HT-29 (cell line): ENCODE data around the gene MT1F. TPM values are rescaled to one million over a fixed set of nuclear protein-coding genes. Genes with fewer than 3 reads are reported as not detected.
"Not testable (repeated sequence)": the region's sequence is repeated elsewhere in the genome, so short reads cannot be mapped to it uniquely, and the experiment has no call there.

Experiments
- DNase-seq: peaks from one replicate; pipeline ENCODE4 v3.0.0-alpha.2; 2015; ENCODE audit warnings: low spot score
- total RNA-seq: library from RNA; depleted of rRNA; stranded (reverse); fragments of >200 nt; shearing (Covaris generic); gene quantifications from 2 replicates; pipeline ENCODE4 v1.2.3, GENCODE V29; 2014

Gene MT1F
- total RNA-seq, 1 experiment from 2014 or later, result 5.6 TPM

DNA sequence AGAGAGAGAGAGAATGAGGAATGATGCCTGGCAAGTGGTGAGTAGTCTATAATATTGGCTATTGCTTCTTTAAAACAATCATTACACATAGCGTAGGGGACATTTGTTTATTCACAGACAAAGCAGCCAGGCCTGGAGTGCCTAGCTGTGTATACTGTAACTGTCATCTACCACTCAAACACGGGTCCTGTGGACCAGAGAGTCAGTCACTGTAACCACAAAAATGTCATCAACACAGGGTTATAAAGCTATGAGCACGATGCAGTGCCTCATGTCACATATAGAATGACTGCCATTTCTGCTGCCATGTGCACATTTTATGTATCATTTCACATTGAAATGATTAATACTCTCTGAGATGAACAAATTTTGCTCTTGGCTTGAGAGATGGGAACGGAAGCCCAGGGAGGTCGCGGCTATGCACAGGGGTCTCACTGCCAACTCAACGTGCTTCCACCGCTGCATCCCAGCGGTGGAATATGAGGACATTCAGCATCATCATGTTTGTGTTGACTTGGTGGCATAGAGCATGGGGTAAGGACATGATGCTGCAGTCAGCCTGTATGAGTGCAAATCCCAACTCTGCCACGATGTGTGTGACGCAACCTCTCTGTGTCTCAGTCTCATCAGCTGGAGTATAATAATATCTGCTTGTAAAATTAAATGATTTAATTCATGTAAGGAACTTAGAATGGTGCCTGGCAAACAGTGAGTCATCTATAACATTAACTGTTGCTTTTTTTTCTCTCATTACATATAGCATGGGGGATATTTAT lies 15.2 kb downstream of the MT1F start:
- DNase-seq, result no peak

DNA sequence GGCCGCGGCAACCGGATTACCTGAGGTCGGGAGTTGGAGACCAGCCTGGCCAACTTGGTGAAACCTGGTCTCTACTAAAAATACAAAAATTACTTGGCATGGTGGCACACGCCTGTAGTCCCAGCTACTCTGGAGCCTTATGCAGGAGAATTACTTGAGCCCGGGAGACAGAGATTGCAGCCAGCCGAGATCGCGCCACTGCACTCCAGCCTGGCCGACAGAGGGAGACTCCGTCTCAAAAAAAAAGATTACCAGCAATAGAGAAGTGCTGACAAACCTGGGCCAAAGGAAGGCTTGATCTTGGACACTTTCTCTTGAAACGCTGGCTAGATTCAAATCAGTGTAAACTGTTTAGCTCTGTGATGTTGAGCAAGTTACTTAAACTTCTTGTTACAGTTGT lies 16.2 kb downstream of the MT1F start:
- peak; percentile 55 for DNase-seq

DNA sequence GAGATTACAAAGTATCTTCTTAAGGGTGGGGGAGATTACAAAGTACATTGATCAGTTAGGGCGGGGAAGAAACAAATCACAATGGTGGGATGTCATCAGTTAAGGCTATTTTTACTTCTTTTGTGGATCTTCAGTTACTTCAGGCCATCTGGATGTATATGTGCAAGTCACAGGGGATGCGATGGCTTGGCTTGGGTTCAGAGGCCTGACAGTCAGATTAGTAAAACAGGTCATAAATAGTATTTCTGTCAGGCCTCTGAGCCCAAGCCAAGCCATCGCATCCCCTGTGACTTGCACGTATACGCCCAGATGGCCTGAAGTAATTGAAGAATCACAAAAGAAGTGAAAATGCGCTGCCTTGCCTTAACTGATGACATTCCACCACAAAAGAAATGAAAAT lies 16.8 kb downstream of the MT1F start:
- DNase-seq, result not testable (repeated sequence)

DNA sequence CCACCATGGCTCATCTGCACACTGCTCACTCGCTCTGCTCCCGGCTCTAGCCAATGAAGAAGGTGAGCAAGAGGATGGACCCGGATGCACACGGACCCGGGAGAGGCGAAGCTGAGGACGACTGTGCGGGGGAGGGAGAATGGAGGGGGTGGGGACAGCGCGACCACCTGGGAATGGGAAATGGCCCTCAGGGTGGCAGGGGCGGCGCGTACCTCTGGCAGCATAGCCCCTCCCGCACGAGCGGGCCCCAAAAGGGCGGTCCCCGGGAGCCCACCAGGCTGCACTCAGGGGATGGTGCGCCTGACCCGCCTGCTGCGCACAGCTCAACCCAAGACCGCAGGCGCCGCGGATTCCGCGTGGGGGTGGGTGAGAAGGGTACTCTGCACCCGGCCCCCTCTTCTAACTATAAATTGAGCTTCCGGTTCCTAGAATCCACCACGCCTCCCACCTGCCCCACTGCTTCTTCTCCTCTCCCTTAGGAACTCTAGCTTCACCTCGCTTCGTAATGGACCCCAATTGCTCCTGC lies 18.0 kb downstream of the MT1F start:
- DNase-seq, result no peak

DNA sequence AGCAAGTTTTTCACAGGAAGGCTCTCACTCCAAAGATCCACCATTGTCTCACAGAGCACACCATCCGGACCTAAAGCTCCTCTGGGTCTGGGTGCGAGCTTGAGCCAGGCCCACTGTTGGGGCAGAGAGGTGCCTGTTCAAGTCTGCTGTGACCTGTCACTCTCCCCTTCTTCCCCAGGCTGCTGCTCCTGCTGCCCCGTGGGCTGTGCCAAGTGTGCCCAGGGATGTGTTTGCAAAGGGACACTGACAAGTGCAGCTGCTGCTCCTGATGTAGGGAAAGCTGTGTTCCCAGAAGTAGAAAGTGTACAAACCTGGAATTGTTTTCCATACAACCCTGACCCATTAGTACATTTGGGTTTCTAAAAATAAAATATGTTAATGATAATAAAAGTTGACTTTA lies 19.7 kb downstream of the MT1F start:
- no peak for DNase-seq

DNA sequence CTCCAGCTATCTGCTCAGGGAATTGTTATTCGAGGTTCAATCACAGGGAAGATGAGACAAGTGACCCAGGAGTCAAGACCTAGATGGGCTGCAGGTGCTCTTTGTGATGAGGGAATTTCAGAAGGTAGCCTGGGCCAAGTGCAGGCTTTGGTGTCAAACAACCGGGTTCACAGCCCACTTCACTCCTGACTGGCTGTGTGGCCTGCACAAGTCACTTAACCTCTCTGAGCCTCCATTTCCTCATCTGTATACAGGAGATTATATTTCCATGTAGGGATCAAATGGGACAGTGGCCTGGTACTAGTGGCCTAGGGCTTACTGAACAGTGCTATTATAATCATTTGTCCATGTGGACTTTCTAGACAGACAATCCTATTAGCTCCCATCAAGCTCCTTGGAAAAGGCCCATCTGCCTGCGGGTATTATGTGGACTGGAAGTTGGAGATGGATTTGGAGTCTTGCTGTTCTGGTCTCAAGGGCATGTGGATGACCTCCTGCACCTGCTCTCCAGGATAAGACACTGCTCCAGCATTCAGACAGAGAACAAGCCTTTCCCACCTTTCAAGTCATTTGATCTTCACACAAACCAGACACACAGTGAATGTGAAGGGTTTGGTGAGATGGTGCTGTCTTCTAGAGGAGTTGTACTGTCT lies 21.4 kb downstream of the MT1F start:
- DNase-seq, result no peak

DNA sequence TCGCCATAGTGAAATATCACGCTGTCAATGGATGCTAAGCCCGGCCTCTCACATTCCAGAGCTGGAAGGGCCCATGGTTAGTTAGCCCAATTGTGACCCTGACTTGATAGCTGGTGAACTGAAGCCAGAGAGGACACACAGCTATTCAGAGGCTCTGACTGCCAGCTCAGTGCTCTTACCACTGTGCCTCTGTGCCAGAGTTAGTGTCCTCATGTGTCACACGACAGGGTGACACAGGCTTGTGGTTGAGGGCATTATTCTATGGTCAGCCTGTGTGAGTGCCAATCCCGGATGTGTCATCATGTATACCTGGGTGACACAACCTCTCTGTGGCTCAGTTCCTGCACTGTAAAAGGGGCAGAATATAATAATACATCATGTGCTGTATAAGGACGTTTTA lies 22.1 kb downstream of the MT1F start:
- DNase-seq, result no peak

DNA sequence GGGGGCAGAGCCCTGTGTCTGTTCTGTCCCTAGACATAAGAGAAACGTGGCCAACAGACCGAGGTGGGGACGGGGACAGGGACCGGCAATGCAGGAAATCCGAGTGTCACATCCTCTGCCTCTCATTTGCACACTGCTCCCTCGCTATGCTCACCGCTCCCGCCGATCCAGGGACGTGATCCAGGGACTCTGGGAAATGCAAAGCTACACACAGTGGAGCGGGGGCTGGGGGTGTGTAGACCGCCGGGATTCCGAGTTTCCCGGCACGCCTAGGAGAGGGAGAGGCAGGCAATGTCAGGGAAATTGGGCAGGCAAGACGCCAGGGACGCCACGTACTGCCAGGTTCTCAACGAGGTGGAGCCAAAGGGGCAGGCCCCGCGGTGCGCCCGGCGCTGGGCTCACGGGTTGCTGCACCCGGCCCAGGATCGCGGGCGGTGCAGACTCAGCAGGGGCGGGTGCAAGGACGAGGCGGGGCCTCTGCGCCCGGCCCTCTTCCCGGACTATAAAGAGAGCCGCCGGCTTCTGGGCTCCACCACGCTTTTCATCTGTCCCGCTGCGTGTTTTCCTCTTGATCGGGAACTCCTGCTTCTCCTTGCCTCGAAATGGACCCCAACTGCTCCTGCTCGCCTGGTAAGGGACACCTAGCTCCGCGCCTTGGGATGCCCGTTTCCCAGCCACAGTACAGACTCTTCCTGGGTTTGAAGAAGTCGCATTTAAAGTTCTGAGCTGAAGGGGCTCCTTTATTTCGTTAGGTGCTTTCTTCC lies 24.4 kb downstream of the MT1F start, which contains the start of gene MT1X:
TSS of gene MT1X (plus strand) at position 532 of the 764 bp plus-strand sequence. CDS start at position 603, 71 bp downstream.
- DNase-seq, result peak; percentile 90

DNA sequence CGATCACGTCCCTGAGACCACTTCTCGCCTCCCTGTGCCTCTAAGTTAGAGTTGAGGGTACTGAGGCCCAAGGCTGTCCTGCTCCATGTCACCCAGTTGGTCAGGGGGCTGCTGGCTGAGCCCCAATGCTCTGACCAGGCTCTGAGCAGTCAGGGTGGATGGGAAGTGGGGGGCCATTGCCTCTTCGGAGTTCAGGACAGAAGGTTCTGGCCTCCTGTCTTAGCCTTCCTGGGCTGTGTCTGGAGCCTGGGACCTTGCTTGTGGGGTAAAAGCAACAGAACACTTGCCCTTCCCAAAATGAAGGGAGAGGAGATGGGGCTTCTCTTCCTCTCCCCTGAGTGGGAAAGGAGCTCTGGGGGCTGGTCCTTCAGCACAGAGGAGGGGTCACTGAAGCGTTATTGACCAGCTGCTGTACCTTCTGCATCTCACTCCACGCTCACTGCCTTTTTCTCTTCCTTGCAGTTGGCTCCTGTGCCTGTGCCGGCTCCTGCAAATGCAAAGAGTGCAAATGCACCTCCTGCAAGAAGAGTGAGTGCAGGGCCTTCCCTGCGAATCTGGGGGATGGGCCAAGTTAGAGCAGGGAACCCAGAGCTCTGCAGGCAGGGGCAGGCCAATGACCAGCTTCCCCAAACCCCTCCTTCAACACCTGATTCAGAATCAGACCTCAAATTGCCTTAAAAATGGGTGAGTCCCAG lies 25.1 kb downstream of the MT1F start:
- DNase-seq, result no peak

DNA sequence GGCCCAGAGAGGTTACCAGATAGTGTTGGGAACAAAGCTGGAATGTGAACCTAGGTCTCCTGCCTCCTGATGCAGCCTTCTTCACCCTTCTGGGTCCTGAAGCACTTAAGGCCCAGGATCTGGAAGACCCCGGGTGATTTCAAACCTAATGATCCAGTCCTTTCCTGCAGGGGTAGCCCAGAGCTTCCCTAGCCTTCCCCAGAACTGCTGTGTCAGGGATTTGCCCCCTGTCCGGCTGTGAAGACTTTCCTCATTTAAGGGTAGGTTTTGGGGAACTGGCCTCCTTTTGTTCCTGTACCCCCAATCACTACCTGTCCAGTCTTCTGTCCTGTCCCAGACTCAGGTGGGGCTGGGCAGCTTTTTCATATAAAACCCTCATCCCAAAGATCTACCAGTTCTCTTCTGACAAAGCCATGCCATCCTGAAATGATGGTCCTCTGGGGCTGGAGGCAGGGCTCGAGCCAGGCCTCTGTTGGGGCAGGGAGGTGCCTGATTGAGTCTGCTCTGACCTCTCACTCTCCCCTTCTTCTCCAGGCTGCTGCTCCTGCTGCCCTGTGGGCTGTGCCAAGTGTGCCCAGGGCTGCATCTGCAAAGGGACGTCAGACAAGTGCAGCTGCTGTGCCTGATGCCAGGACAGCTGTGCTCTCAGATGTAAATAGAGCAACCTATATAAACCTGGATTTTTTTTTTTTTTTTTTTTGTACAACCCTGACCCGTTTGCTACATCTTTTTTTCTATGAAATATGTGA lies 25.8 kb downstream of the MT1F start:
- DNase-seq, result no peak

DNA sequence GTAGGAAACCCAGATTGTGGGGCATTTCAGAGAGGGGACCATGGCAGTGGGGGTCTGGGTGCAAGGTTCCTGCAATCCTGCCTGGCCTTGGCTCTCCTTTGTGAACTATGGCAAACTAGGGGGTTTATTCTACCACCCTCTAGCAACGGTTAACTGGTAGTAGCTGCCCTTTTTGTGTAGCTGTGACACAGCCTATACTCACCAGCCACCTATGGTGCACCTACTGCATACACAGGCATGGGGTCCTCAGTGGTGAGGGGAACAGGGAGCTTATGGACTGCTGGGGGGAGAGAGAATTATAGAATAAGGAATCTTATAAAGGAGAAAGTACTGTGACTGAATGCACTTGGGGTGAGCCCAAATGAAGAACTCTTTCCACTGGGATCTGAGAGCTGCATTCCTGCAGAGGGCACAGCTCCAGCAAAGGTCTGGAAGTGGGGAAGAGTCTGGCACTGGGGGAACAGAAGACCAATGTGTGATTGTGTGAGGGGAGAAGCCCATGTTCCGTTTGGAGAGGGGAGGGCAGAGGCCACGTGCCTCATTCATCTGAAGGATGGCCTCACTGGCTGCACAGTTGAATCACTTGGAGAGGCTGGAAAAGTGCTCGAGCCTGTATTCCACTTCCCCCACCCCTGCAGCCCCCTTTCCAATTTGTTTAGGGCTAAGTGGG lies 26.6 kb downstream of the MT1F start:
- no peak for DNase-seq

DNA sequence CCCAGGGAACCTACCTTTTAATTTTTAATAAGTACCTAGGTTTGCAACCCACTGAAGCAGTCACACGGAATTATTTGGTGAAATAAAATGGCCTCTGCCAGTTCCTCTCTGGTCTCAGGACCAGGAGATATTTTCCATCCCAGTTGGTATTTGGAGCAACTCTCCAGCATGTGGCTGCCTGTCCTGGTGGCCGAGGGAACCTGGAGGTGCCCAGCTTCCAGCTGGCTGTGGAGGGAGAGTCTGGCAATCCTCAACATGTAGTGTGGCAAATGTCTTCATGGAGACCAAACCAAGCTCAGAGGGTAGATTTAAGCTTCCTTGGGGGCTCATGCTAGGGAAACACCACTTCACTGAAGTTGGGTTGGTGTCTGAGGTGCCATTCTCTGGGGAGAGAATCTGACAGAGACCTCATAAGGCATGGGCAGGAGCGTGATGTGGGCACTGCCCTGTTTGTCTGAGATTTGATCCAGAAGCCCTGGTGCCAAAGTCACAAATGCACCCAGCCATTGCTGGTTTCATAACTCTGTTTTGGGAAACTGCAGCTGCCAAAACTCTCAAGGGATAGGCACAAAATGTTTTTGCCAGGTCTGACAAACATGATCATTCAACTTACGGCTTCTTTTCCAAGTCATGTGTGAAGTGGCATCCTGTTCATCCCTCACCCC lies 27.3 kb downstream of the MT1F start:
- DNase-seq, result no peak

DNA sequence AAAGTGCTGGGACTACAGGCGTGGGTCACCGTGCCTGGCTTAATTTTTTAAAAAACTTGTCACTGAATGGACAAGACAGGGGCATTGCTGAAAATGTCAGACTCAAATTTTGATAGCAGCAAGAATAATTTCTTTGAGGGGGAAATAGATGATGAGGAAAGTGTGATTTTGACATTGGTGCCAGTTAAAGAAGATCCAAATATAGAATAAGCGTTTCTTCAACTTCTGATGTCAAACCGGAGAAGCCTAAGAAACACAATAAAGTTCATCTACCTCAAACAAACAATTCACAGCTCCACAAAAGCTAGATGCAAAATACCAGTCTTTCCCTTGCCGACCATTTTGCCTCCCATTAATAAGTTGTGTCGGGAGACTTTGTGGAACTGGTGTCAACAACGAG lies 29.0 kb downstream of the MT1F start:
- DNase-seq, result no peak

DNA sequence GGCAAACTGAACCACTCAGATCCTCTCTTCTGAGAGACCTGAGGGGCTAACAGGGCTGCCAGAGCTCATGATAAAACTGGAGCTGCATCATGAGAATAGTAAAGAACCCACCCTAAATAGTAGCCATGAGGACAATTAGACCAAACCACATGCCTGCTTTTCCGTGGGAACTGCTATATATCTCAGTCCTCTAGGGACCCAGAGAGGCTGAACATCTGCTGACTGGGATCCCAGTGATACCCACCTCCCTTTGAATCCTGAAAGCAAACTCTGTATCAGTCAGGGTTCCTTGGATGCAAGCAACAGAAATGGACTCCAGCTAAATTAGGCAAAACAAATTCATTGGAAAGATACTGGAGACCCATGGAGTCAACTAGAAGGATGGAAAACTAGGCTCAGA lies 31.0 kb downstream of the MT1F start:
- DNase-seq, result no peak

DNA sequence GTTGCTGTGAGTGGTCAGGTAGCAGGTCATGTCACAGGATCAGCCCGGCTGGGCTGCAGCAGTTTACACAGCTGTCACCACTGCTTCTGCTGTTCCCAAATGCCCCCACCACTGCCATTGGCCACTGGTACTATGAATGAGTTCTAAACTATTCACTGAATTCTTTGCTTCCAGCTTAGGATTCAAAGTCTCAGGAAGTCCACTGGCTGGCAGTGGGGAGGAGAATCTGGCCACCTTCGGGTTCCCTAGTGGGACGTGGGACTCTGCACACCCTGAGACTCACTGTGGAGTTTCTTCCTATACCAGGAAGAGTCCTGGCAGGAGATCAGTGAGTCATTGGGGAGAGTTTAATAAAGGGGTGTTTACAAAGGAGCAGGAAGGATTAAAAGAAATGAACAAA lies 31.4 kb downstream of the MT1F start:
- DNase-seq, result no peak

DNA sequence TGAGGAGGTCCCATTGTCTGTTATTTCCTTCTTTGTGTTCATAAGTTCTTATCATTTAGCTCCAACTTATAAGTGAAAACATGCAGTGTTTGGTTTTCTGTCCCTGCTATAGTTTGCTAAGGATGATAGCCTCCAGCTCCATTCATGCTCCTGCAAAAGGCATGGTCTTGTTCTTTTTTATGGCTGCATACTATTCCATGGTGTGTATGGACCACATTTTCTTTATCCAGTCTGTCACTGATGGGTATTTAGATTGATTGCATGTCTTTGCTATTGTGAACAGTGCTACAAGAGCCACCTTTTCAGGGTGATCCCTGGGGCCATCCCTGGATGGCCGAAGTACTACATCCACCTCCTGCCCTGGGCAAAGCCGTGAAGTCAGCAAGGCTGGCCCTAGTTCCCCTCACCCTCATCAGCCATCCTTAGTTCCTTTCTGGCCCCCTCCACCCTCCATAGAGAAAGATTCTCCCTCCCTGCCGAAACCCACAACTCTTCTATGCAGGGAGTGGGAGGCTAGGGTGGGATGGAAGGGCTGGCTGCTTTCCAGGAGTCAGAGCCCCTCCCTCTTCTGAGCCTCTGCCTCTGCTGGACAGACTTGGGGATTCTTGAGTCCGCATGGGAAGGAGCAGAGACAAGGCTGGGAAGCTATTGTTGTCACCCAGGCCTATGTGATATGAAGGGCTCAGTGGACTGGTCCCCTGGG lies 32.8 kb downstream of the MT1F start:
- DNase-seq, result no peak

DNA sequence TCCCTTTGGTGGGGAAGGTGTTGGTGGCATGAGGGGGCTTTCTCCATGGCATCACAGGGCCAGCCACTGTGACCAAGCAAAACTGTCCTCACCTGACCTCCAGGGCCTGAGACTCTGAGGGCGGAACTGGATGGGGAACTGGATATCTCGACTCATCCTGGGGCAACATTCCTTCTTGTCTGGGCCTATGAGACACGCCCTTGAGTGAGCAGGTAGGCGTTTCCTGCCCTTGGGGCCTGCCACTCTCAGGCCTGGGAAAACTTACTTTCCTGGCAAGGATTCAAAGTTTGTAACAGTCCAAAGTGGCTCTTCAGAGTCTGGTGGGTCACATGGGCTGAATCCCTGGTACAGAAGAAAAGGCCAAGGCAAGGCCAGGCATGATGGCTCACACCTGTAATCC lies 34.1 kb downstream of the MT1F start:
- DNase-seq, result peak; percentile 25

DNA sequence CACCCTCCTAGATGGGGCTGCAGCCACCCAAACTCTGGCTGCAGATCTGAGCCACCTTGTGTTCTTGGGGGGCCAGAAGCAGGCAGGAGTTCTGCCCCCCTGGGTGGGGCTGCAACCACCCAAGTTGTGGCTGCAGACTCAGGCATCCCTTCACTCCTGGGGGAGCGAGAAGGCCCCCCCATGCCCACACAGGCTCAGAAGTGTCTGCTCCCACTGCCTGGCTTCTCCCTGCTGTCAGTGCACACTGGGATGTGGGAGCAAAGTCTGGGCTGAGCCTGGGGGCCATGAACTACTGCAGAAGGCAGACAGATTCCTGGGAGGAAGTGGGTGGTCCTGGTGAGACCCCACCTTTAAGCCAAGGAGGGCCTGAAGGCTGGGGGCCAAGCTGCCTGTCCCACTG lies 37.5 kb downstream of the MT1F start:
- no peak for DNase-seq
